SK-N-SH (cell line): ENCODE measurements around the gene KRTAP12-4. TPM values are rescaled to one million over a fixed set of nuclear protein-coding genes. Genes with fewer than 3 reads are reported as not detected.

Experiments used
- CTCF ChIA-PET: fragments of 300-600, 350-600 bp; formaldehyde crosslinking; extraction: SDS; loops from one replicate; lab custom pipeline; 2021; lab: Yijun Ruan, JAX
- POLR2A ChIA-PET: fragments of 350-600 bp; sonication (Branson Sonifier 250); formaldehyde crosslinking; extraction: SDS; loops from one replicate; lab custom pipeline; 2020; ENCODE audit warnings: antibody characterized with exemption, inconsistent platforms; lab: Yijun Ruan, JAX
- DNase-seq: peaks from one replicate; pipeline ENCODE4 v3.0.0; 2012
- H2AFZ ChIP-seq: fragments of 200-600 bp; sonication (generic); 2 replicates; pipeline ENCODE4 v1.8.1; 2016; ENCODE audit warnings: antibody characterized with exemption, mild to moderate bottlenecking, low read depth
- H3F3A ChIP-seq: fragments of 200-600 bp; sonication (generic); replicated peaks from 2 replicates; pipeline ENCODE3; 2016; ENCODE audit warnings: antibody characterized with exemption, mild to moderate bottlenecking; ENCODE audit not compliant: insufficient read depth
- H3K27ac ChIP-seq, 2 experiments: fragments of 200-500 bp in 1 of 2; fragments of 200-600 bp in 1 of 2; sonication (Bioruptor generic) in 1 of 2; sonication (generic), shearing (Covaris generic) in 1 of 2; 2 replicates each; pipeline versions ENCODE4 v1.5.1 to v1.6.1; 2014 to 2016; ENCODE audit warnings: low read depth in 2 of 2, inconsistent platforms in 1 of 2, low read length in 1 of 2, mild to moderate bottlenecking in 1 of 2, mixed read lengths in 1 of 2
- H3K27me3 ChIP-seq: fragments of 200-600 bp; sonication (generic), shearing (Covaris generic); 2 replicates; pipeline ENCODE4 v1.6.1; 2016; ENCODE audit warnings: mixed run types; ENCODE audit not compliant: insufficient read depth
- H3K36me3 ChIP-seq, 2 experiments: fragments of 200-500 bp in 1 of 2; fragments of 200-600 bp in 1 of 2; sonication (Bioruptor generic) in 1 of 2; sonication (generic) in 1 of 2; replicated peaks in 1 of 2; 2 replicates each; pipeline versions ENCODE3 to v1.5.1; 2014 to 2016; ENCODE audit warnings: low read length in 1 of 2, mild to moderate bottlenecking in 1 of 2; ENCODE audit not compliant: insufficient read depth in 2 of 2, control insufficient read depth in 1 of 2
- H3K4me1 ChIP-seq, 2 experiments: fragments of 200-500 bp in 1 of 2; fragments of 200-600 bp in 1 of 2; sonication (Bioruptor generic) in 1 of 2; sonication (generic), shearing (Covaris generic) in 1 of 2; 2 replicates each; pipeline versions ENCODE4 v1.5.1 to v1.6.1; 2014 to 2016; ENCODE audit warnings: low read depth in 1 of 2, low read length in 1 of 2, mixed run types in 1 of 2; ENCODE audit not compliant: insufficient read depth in 2 of 2, control insufficient read depth in 1 of 2
- H3K4me2 ChIP-seq: fragments of 200-600 bp; sonication (generic), shearing (Covaris generic); 2 replicates; pipeline ENCODE4 v1.6.1; 2017; ENCODE audit warnings: mixed run types
- H3K4me3 ChIP-seq, 2 experiments: fragments of 200-500 bp in 1 of 2; fragments of 200-600 bp in 1 of 2; sonication (Bioruptor generic) in 1 of 2; sonication (generic), shearing (Covaris generic) in 1 of 2; 2 replicates each; pipeline versions ENCODE4 v1.5.1 to v1.8.1; 2014 to 2016; ENCODE audit warnings: low read depth in 2 of 2, inconsistent platforms in 1 of 2, low read length in 1 of 2, mild to moderate bottlenecking in 1 of 2, mixed read lengths in 1 of 2, moderate library complexity in 1 of 2
- H3K79me2 ChIP-seq: fragments of 200-600 bp; sonication (generic); 2 replicates; pipeline ENCODE4 v1.8.1; 2017; ENCODE audit warnings: mild to moderate bottlenecking; ENCODE audit not compliant: insufficient read depth
- H3K9ac ChIP-seq: fragments of 200-600 bp; sonication (generic); 2 replicates; pipeline ENCODE4 v1.6.1; 2017; ENCODE audit warnings: mixed run types
- H3K9me2 ChIP-seq: fragments of 200-600 bp; sonication (generic); 2 replicates; pipeline ENCODE4 v1.6.1; 2017; ENCODE audit warnings: mixed run types
- H3K9me3 ChIP-seq: fragments of 200-600 bp; sonication (generic); 2 replicates; pipeline ENCODE4 v1.6.1; 2017; ENCODE audit warnings: mixed run types, mild to moderate bottlenecking, moderate library complexity
- H4K20me1 ChIP-seq: fragments of 200-600 bp; sonication (generic); 2 replicates; pipeline ENCODE4 v1.6.1; 2017; ENCODE audit warnings: mild to moderate bottlenecking, mixed run types; ENCODE audit not compliant: insufficient read depth
- ELF1 ChIP-seq: IDR thresholded peaks from 2 replicates; pipeline ENCODE4 v1.4.0; 2012
- NFIC ChIP-seq: IDR thresholded peaks from 2 replicates; pipeline ENCODE4 v1.4.0; 2012; ENCODE audit warnings: borderline replicate concordance
- NRF1 ChIP-seq: IDR thresholded peaks from 2 replicates; pipeline ENCODE4 v1.6.1; 2012; ENCODE audit warnings: low read depth, mild to moderate bottlenecking, low read length
- POLR2AphosphoS5 ChIP-seq: IDR thresholded peaks from 2 replicates; pipeline ENCODE4 v1.6.1; 2012; ENCODE audit warnings: low read depth, low read length
- RCOR1 ChIP-seq: fragments of 150-350 bp; IDR thresholded peaks from 2 replicates; pipeline ENCODE4 v1.6.1; 2017; ENCODE audit warnings: antibody characterized with exemption, low read length
- RFX5 ChIP-seq: IDR thresholded peaks from 2 replicates; pipeline ENCODE4 v1.6.1; 2012; ENCODE audit warnings: mild to moderate bottlenecking, improper control_type of control experiment, low read length
- YY1 ChIP-seq: IDR thresholded peaks from 2 replicates; pipeline ENCODE4 v1.4.0; 2012; ENCODE audit warnings: low read depth, mild to moderate bottlenecking
- WGBS: methylation state at CpG from one replicate; pipeline ENCODE4 v1.1.6; 2017; ENCODE audit warnings: low lambda C conversion rate; 5-methylcytosine and 5-hydroxymethylcytosine counted together
- polyA plus RNA-seq, 3 experiments: library from polyadenylated mRNA; depleted of rRNA; stranded (reverse); fragments of >200 nt; gene quantifications; 2 replicates each; pipeline ENCODE4 v1.2.3, GENCODE V29; 2012
- TF ChIP-seq, protein P1 (sequence below): IDR thresholded peaks from 2 replicates; pipeline ENCODE4; 2012
- TF ChIP-seq, protein P2 (sequence below): fragments of 150-350 bp; IDR thresholded peaks from 2 replicates; pipeline ENCODE4 v1.6.1; 2017; ENCODE audit warnings: antibody characterized with exemption, low read length, low read depth, borderline replicate concordance
- TF ChIP-seq, protein P3 (sequence below): IDR thresholded peaks from 2 replicates; pipeline ENCODE4 v1.6.1; 2012; ENCODE audit warnings: mild to moderate bottlenecking, low read depth, low read length, moderate library complexity
- TF ChIP-seq, protein P4 (sequence below): IDR thresholded peaks from 2 replicates; pipeline ENCODE4 v1.4.0; 2012; ENCODE audit warnings: low read depth

The KRTAP12-4 gene
- polyA plus RNA-seq, 1 of the 3 experiments (the other 2 are of a cell fraction) = not detected

DNA sequence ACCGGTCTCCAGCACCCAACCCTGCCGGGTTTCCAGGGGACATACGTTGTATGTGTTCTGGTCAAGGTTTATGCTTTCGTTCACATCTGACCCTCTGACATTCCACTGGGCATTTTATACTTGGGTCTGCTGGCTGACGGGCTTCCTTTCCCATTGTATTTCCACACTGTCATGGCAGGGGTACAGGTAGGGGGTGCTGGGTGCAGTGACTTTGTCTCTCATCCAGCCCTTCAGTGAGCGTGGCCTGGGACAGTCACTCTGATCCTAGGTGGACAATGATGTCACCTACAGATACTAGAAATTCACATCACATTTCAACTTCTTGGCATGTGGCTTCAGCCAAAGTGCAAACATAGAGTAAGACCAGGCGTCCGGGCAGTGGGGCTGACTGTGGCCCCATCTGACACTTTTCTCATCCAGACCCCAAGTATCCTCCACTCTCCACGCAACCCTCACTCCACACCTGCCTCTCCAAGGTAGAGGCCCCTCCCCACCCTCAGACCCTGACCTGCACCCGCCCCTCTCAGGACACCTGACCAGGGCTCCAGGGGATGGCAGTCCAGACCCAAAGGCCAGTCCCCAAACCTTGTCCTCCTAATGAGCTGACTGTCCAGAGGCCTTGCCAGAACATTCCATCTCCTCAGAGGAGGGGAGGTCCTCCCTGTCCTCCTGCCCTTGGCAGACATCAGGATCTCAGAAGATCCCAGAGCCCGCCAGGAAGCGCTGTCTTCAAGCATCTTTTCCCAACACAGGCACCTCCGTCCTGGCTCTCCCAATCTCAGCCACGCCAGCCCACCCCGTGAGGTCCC lies 18.0 kb downstream of the KRTAP12-4 start:
- H3K79me2 ChIP-seq = no peaks in the 10 kb centered on the region
- DNase-seq = no peak
- ChIA-PET CTCF (no interaction called here), POLR2A (no interaction called here)
- no peak overlapping the region for H3K4me3 ChIP-seq
- no peak overlapping the region for H3K9ac ChIP-seq
- H2AFZ ChIP-seq = no peak overlapping the region
- H3K36me3 ChIP-seq = no peaks in the 10 kb centered on the region
- WGBS = 12% methylated on average over 15 of the region's 15 CpGs
- H3K27ac ChIP-seq = no peak overlapping the region
- H4K20me1 ChIP-seq = no peaks in the 10 kb centered on the region
- no peaks in the 10 kb centered on the region for H3F3A ChIP-seq
- no peak overlapping the region for H3K4me2 ChIP-seq
- TF ChIP-seq ELF1 (no peak), NFIC (no peak), RFX5 (no peak), NRF1 (no peak), YY1 (no peak), RCOR1 (no peak), POLR2AphosphoS5 (no peak)
- TF ChIP-seq, protein P1, sequence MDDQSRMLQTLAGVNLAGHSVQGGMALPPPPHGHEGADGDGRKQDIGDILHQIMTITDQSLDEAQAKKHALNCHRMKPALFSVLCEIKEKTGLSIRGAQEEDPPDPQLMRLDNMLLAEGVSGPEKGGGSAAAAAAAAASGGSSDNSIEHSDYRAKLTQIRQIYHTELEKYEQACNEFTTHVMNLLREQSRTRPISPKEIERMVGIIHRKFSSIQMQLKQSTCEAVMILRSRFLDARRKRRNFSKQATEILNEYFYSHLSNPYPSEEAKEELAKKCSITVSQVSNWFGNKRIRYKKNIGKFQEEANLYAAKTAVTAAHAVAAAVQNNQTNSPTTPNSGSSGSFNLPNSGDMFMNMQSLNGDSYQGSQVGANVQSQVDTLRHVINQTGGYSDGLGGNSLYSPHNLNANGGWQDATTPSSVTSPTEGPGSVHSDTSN = no peak
- TF ChIP-seq, protein P2, sequence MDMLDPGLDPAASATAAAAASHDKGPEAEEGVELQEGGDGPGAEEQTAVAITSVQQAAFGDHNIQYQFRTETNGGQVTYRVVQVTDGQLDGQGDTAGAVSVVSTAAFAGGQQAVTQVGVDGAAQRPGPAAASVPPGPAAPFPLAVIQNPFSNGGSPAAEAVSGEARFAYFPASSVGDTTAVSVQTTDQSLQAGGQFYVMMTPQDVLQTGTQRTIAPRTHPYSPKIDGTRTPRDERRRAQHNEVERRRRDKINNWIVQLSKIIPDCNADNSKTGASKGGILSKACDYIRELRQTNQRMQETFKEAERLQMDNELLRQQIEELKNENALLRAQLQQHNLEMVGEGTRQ = no peak
- TF ChIP-seq, protein P3, sequence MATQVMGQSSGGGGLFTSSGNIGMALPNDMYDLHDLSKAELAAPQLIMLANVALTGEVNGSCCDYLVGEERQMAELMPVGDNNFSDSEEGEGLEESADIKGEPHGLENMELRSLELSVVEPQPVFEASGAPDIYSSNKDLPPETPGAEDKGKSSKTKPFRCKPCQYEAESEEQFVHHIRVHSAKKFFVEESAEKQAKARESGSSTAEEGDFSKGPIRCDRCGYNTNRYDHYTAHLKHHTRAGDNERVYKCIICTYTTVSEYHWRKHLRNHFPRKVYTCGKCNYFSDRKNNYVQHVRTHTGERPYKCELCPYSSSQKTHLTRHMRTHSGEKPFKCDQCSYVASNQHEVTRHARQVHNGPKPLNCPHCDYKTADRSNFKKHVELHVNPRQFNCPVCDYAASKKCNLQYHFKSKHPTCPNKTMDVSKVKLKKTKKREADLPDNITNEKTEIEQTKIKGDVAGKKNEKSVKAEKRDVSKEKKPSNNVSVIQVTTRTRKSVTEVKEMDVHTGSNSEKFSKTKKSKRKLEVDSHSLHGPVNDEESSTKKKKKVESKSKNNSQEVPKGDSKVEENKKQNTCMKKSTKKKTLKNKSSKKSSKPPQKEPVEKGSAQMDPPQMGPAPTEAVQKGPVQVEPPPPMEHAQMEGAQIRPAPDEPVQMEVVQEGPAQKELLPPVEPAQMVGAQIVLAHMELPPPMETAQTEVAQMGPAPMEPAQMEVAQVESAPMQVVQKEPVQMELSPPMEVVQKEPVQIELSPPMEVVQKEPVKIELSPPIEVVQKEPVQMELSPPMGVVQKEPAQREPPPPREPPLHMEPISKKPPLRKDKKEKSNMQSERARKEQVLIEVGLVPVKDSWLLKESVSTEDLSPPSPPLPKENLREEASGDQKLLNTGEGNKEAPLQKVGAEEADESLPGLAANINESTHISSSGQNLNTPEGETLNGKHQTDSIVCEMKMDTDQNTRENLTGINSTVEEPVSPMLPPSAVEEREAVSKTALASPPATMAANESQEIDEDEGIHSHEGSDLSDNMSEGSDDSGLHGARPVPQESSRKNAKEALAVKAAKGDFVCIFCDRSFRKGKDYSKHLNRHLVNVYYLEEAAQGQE = no peak
- TF ChIP-seq, protein P4, sequence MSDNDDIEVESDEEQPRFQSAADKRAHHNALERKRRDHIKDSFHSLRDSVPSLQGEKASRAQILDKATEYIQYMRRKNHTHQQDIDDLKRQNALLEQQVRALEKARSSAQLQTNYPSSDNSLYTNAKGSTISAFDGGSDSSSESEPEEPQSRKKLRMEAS = no peak
- H3K27me3 ChIP-seq = peaks cover 7% of the 10 kb centered on the region; the same call in 1 of the 2 replicates
- 0 out of 2 replicates have a peak, but pooled peaks cover 6% of the 10 kb centered on the region for H3K9me3 ChIP-seq
- H3K4me1 ChIP-seq = no peaks in the 10 kb centered on the region; a peak in 1 of 4 replicates
- no peaks in the 10 kb centered on the region for H3K9me2 ChIP-seq
